ENCODE data around the gene PRR20G.
A peak's percentile ranks its signal among the peaks of the same experiment; 100 is the strongest.
"Not testable (repeated sequence)": the region's sequence is repeated elsewhere in the genome, so short reads cannot be mapped to it uniquely, and the experiment has no call there.

The PRR20G gene

GRCh38 chr3:127287840-127288239 is at the start of gene PRR20G:
TSS of gene PRR20G (minus strand) at chr3:127288046. CDS start at chr3:127287365, 681 bp downstream.
- no peak for DNase-seq (ENCODE audit: low read depth, low spot score)

DNA sequence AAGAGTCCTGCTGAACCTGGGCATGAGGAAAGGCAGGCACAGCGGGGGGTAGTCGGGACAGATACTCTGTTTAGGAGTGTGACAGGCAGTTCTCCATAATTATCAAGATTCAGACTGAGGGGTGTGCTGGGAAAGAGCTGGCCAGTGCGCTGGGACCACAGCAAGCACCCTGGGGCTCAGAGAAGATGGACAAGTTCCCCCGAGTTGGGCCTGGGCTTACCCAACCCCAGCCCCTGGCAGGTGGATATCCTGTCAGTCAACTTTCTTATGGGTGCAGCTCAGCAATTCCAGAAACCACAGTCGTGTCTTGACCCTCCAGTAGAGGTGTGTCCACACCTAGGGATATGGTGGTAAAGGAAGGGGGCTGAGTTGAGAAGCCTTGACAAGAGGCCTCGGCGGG is 49.2 kb upstream of the PRR20G start:
- DNase-seq (ENCODE audit: low read depth, low spot score): no peak

DNA sequence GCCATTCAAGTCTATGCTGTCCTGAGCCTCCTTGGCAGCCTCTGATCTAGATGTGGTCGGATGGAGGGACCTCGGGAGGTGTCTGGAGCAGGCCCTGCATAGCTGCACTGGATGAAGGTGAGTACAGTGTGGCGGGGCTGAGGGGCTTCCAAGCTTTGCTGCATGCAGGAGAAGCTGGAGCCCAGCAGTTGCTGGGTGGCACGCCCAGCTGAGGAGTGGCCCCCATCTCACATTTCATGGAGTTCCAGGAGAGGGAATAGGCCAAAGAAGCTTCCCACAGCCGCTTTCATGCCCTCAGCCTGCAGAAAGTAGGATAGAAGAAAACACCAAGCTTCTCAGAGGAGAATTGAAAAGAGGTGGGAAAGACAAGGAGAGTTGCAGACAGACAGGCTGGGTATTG is 48.3 kb upstream of the PRR20G start:
- no peak for DNase-seq (ENCODE audit: low read depth, low spot score)

- DNase-seq (ENCODE audit: low read depth, low spot score): no peak
Observed at GRCh38 chr3:127330385-127330784, 42.5 kb upstream of the PRR20G start.

DNA sequence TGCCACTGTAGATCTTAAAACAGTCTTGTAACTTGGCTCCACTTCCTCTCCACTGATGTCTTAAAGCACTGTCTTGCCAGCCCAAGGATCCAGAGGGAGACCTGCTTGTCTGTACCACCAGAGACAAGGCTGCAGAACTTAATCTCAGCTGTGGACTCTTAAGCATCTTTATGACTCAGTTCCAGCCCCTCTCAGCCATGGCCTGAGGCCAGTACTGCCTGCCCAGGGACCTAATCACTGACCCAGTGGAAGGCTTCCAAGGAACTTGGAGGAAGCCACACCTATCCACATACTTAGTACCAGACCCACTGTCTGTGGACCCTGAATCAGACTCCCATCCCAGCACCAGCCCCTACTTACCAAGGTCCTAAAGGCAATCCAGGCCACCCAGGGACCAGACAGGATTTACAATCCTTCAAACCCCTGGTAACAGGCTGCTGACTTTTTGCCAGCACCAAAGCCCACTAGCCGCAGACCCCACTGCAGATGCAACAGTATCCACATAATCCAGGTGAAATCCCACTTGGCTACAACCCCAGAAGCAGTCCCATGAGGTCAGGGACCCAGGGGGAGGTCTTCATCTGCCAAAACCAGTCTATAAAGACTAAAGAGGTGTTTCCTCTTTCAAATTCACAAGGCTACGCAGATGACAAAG is 41.9 kb upstream of the PRR20G start:
- DNase-seq (ENCODE audit: low read depth, low spot score): no peak

GRCh38 chr3:127328421-127328820 is 40.6 kb upstream of the PRR20G start:
- no peak for DNase-seq (ENCODE audit: low read depth, low spot score)

DNA sequence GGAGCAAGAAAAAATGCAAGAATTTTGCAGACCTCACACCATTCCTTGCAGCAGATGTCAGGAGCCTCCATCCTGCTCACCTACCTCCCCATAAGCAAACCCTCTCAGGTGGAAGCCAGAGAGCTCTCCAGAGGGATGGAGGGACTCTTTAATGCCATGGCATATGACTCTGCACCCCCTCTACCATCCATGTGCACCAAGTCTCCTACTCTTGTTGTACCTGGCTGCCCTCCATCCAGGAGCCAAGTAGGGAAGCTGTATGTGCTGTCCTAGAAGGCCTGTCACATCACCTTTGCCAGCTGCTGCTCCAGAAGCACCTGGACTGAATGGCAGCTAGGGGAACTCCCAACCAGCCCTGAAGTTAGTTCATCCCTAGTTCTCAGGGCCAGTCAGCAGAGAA is 38.5 kb upstream of the PRR20G start:
- DNase-seq (ENCODE audit: low read depth, low spot score): no peak

GRCh38 chr3:127325629-127325961 is 37.7 kb upstream of the PRR20G start:
- DNase-seq (ENCODE audit: low read depth, low spot score): no peak

- no peak for DNase-seq (ENCODE audit: low read depth, low spot score)
Observed at GRCh38 chr3:127324913-127325628, 37.2 kb upstream of the PRR20G start.

- no peak for DNase-seq (ENCODE audit: low read depth, low spot score)
Observed at GRCh38 chr3:127324076-127324475, 36.2 kb upstream of the PRR20G start.

DNA sequence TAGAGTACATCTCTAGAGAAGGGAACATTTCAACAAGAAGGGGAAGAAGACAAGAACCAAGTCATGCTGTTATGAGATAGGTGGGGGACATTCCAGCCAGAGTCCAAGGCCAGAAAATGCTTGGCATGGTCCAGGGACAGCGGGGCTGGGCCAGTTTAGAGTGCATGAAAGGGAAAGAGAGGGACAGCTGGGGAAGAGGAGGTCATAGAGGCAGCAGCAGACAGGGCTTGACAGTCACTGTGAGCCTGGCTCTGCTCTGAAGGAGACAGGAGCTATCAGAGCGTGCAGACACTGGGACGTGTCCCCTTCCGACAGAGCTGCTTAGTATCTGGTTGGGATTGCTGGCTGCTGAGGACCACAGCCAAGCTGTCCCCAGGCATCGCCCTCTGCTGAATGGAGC is 35.7 kb upstream of the PRR20G start:
- no peak for DNase-seq (ENCODE audit: low read depth, low spot score)

DNA sequence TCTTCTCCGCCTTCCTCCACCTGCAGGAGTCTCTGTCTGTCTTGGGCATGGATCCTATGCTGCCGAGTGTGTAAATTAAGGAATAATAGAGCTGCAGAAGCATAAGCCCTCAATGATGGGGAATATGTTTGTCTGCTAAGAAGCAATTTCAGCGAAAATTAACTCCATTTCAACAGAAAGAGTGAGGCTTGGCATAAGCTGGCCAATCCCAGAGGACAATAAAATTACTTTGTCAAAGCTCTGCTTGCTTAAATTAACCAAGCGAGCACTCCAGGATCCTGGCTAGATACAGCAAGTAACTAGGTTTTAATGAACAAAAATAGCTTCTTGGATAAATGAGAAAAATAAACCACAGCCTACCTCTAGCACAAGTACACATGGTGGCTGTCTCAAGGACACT is 33.5 kb upstream of the PRR20G start:
- DNase-seq (ENCODE audit: low read depth, low spot score): no peak

DNA sequence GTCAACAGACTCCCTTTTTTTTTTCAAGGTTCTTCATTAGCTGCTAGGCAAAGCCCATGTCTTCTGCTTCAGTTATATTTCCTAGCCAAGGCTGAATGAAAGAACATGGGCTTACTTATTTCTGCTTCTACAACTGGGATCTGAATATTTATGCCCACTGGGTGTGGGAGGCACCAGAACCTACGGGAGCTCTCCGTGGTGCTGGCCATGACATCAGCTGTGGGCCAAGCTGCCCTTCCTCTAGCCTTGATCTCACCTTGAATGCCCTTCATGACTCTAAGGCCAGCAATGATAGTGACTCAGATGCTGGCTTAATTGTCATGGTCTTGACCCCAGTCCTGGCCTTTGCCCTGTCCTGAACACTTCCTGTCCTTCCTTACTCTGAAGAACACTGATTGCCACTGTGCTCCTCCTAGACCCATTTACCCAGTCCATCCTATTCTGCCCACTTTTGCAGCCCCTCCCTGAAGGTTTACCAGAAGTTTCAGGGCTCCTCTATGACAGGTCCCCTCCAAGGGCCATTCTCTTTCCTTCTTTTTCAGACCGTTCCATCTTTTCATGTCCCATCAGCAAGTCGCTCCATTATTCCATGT is 32.8 kb upstream of the PRR20G start:
- DNase-seq (ENCODE audit: low read depth, low spot score): peak; percentile 12

GRCh38 chr3:127316685-127317084 is 28.8 kb upstream of the PRR20G start:
- DNase-seq (ENCODE audit: low read depth, low spot score): no peak

DNA sequence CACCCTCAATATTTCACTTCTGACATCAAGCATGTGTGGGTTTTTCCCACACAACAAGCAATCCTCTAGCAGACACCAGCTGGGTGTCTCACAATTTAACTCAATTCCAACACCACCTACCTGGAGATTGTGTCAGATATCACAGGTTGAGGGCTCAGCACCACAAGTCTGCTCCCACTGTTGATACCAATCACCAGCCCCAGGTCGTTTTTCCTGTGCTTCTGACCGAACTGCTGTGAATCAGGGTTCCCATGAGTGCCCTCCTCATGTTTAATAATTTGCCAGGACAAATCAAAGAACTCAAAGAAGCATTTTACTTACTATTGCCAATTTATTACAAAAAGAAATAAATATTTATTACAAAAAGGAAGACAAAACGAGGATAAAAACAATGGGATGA is 25.0 kb upstream of the PRR20G start:
- no peak for DNase-seq (ENCODE audit: low read depth, low spot score)

GRCh38 chr3:127308821-127309220 is 21.0 kb upstream of the PRR20G start:
- not testable (repeated sequence) for DNase-seq (ENCODE audit: low read depth, low spot score)

DNA sequence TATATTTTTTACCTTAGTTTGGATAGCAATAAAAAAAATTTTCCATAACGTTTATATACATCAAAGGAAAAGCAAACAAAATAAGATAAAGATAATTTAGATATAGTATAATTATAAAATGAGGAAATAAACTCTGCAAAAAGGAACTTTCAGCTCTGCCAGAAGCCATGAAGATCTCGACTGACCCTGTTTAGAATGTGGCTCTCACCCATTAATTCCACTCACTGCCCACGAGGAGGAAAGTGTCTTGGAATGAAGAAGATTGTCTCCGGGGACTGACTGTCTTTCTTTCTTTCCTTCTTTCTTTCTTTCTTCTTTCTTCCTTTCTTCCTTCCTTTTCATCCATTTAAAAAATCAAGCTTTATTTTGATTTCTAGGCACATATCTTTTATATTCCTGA is 20.1 kb upstream of the PRR20G start:
- no peak for DNase-seq (ENCODE audit: low read depth, low spot score)

GRCh38 chr3:127307112-127307835 is 19.4 kb upstream of the PRR20G start:
- no peak for DNase-seq (ENCODE audit: low read depth, low spot score)

DNA sequence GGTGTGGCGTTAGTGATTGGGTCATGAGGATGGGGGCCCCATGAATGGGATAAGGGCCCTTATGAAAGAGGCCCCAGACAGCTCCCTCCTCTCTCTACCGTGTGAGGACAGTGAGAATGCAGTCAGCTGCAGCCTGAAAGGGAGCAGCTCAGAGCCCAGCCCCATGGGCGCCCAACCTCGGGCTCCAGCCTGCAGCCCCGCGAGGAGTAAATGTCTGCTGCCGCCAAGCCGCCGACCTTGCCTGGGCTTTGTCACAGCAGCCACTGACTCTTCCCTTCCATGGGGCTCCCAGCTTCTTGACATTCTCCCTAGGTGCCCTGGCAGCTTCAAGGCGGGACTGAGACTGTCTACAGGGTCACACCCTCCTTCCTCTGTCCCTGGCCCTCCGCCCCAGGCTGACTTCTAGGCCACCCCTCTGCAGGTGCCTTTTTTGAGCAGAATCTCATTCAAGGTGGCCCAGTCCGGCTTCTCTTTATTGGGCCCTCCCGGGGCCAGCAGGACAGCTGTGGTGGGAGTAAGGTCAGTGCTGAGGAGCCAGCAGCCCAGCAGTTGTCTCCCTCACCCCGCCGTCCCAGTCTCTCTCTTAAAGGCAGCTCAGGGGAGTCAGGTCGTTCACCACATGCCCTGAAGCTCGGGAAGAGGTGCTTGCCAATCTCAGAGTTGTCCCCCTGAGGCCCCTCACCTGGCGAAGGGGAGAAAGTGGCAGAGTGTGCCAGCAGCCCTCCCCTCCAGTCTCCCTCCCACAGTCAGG is 18.7 kb upstream of the PRR20G start:
- DNase-seq (ENCODE audit: low read depth, low spot score): no peak

- no peak for DNase-seq (ENCODE audit: low read depth, low spot score)
Observed at GRCh38 chr3:127305499-127306060, 17.7 kb upstream of the PRR20G start.

DNA sequence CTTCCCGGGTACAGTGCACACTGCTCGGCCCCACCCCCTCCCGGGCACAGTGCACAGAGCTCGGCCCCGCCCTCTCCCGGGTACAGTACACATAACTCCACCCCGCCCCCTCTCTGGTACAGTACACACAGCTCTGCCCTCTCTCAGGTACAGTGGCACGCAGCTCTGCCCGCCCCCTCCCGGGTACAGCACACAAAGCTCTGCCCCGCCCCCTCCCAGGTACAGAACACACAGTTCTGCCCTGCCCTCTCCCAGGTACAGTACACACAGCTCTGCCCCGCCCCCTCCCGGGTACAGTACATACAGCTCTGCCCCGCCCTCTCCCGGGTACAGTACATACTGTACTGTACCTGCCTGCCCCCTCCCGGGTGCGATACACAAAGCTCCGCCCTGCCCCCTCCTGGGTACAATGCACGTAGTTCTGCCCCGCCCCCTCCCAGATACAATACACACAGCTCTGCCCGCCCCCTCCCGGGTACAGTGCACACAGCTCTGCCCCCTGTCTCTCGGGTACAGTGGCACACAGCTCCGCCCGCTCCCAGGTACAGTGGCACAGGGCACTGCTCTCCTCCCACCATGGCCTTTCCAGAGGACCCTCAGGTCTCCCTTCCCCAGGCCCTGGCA is 16.4 kb upstream of the PRR20G start:
- no peak for DNase-seq (ENCODE audit: low read depth, low spot score)

Measured in iPS DF 19.7 (cell line).